Mesenchymal stem cell (in vitro differentiated cells and primary cell): ENCODE measurements around the gene RPS18.

ENCODE experiments used
- DNase-seq: peaks from one replicate; pipeline ENCODE4 v3.0.0-alpha.2; 2013
- H2AFZ ChIP-seq: one replicate; pipeline ENCODE4 v1.6.1; 2013; ENCODE audit warnings: low read depth, mild to moderate bottlenecking, control low read depth, inconsistent platforms, low read length, moderate library complexity
- H2AK5ac ChIP-seq: 2 replicates; pipeline ENCODE4 v1.6.1; 2013; ENCODE audit warnings: low read length, moderate library complexity, mild to moderate bottlenecking, inconsistent platforms; ENCODE audit not compliant: severe bottlenecking
- H2BK120ac ChIP-seq: one replicate; pipeline ENCODE4 v1.6.1; 2013; ENCODE audit warnings: low read depth, mild to moderate bottlenecking, inconsistent platforms, low read length, moderate library complexity
- H2BK12ac ChIP-seq, 2 experiments: one replicate each; pipeline ENCODE4 v1.6.1; 2013; ENCODE audit warnings: inconsistent platforms in 2 of 2, low read length in 2 of 2, mild to moderate bottlenecking in 2 of 2, moderate library complexity in 2 of 2, control low read depth in 1 of 2
- H2BK15ac ChIP-seq: one replicate; pipeline ENCODE4 v1.6.1; 2013; ENCODE audit warnings: mild to moderate bottlenecking, low read depth, inconsistent platforms; ENCODE audit not compliant: poor library complexity, severe bottlenecking
- H2BK5ac ChIP-seq: 2 replicates; pipeline ENCODE4 v1.6.1; 2013; ENCODE audit warnings: low read depth, mild to moderate bottlenecking, low read length, control low read depth, inconsistent platforms; ENCODE audit not compliant: poor library complexity, severe bottlenecking
- H3K14ac ChIP-seq, 2 experiments: one replicate each; pipeline ENCODE4 v1.6.1; 2013; ENCODE audit warnings: inconsistent platforms in 2 of 2, low read length in 2 of 2, control low read depth in 1 of 2, mild to moderate bottlenecking in 1 of 2, moderate library complexity in 1 of 2
- H3K18ac ChIP-seq, 2 experiments: one replicate each; pipeline ENCODE4 v1.6.1; 2013; ENCODE audit warnings: inconsistent platforms in 2 of 2, low read length in 2 of 2, control low read depth in 1 of 2, low read depth in 1 of 2, mild to moderate bottlenecking in 1 of 2
- H3K23ac ChIP-seq, 2 experiments: one replicate each; pipeline ENCODE4 v1.6.1; 2013; ENCODE audit warnings: inconsistent platforms in 2 of 2, low read length in 2 of 2, mild to moderate bottlenecking in 2 of 2, moderate library complexity in 2 of 2, control low read depth in 1 of 2
- H3K27ac ChIP-seq: 2 replicates; pipeline ENCODE4 v1.5.1; 2013; ENCODE audit warnings: mild to moderate bottlenecking, moderate library complexity, low read length, control low read depth, inconsistent platforms; ENCODE audit not compliant: poor library complexity, severe bottlenecking
- H3K27me3 ChIP-seq, 2 experiments: 2 replicates each; pipeline versions ENCODE4 v1.6.1 to v1.7.0; 2013; ENCODE audit warnings: low read length in 2 of 2, mild to moderate bottlenecking in 2 of 2, moderate library complexity in 2 of 2, control low read depth in 1 of 2, inconsistent platforms in 1 of 2; ENCODE audit not compliant: control insufficient read depth in 1 of 2, insufficient read depth in 1 of 2
- H3K36me3 ChIP-seq, 2 experiments: 2 replicates each; pipeline versions ENCODE4 v1.6.1 to v1.7.0; 2013; ENCODE audit warnings: low read length in 2 of 2, control low read depth in 1 of 2, inconsistent platforms in 1 of 2, low read depth in 1 of 2, mild to moderate bottlenecking in 1 of 2; ENCODE audit not compliant: insufficient read depth in 2 of 2, control insufficient read depth in 1 of 2
- H3K4ac ChIP-seq, 2 experiments: one replicate each; pipeline ENCODE4 v1.6.1; 2013; ENCODE audit warnings: inconsistent platforms in 2 of 2, low read length in 2 of 2, mild to moderate bottlenecking in 2 of 2, moderate library complexity in 2 of 2, control low read depth in 1 of 2, low read depth in 1 of 2
- H3K4me1 ChIP-seq: 2 replicates; pipeline ENCODE4 v1.6.1; 2013; ENCODE audit warnings: low read depth, low read length, control low read depth; ENCODE audit not compliant: control insufficient read depth, insufficient read depth
- H3K4me2 ChIP-seq: 2 replicates; pipeline ENCODE4 v1.6.1; 2013; ENCODE audit warnings: low read length, mild to moderate bottlenecking, inconsistent platforms; ENCODE audit not compliant: poor library complexity, severe bottlenecking
- H3K4me3 ChIP-seq, 2 experiments: 2 replicates each; pipeline versions ENCODE4 v1.5.1 to v1.7.0; 2013; ENCODE audit warnings: low read length in 2 of 2, mild to moderate bottlenecking in 2 of 2, control low read depth in 1 of 2, low read depth in 1 of 2; ENCODE audit not compliant: insufficient read depth in 1 of 2
- H3K79me1 ChIP-seq: replicated peaks from 2 replicates; pipeline ENCODE4 v1.6.1; 2013; ENCODE audit warnings: mild to moderate bottlenecking, control low read depth, low read length, inconsistent platforms; ENCODE audit not compliant: poor library complexity, severe bottlenecking
- H3K9ac ChIP-seq: 2 replicates; pipeline ENCODE4 v1.7.0; 2013; ENCODE audit warnings: mild to moderate bottlenecking, low read length, moderate library complexity
- H3K9me3 ChIP-seq: 2 replicates; pipeline ENCODE4 v1.7.0; 2013; ENCODE audit warnings: mild to moderate bottlenecking, low read length; ENCODE audit not compliant: control insufficient read depth
- H4K8ac ChIP-seq: one replicate; pipeline ENCODE4 v1.6.1; 2013; ENCODE audit warnings: inconsistent platforms, mild to moderate bottlenecking, low read length, moderate library complexity
- H4K91ac ChIP-seq: one replicate; pipeline ENCODE4 v1.6.1; 2013; ENCODE audit warnings: mild to moderate bottlenecking, low read length, inconsistent platforms
- WGBS: methylation state at CpG from one replicate; pipeline ENCODE4 v1.1.7; 2013; ENCODE audit warnings: mixed read lengths; 5-methylcytosine and 5-hydroxymethylcytosine counted together

Gene RPS18

GRCh38 chr6:33286946-33287914 lies 15.4 kb downstream of the RPS18 start:
- 96% methylated on average over 18 of the region's 22 CpGs for WGBS
- Histone ChIP-seq H3K4ac (no peak overlapping the region), H4K91ac (no peak overlapping the region), H3K4me1 (peaks cover 13% of the 10 kb centered on the region), H3K18ac (no peak overlapping the region), H3K4me2 (no peak overlapping the region), H2AFZ (no peak overlapping the region), H3K27me3 (no peaks in the 10 kb centered on the region), H2BK120ac (no peak overlapping the region), H3K14ac (no peak overlapping the region), H2AK5ac (no peak overlapping the region), H3K9ac (peak overlapping the region; percentile 96), H3K9me3 (no peaks in the 10 kb centered on the region), H2BK5ac (no peak overlapping the region), H2BK15ac (no peak overlapping the region), H2BK12ac (no peak overlapping the region), H3K23ac (no peak overlapping the region), H3K79me1 (peaks cover 40% of the 10 kb centered on the region), H4K8ac (no peak overlapping the region), H3K4me3 (peak overlapping the region in 1 of 2 experiments; percentile 97), H3K36me3 (peaks cover 47 to 72% of the 10 kb centered on the region in 2 experiments), H3K27ac (no peak overlapping the region)
- DNase-seq: no peak

- H3K79me1 ChIP-seq: peaks cover 36% of the 10 kb centered on the region
- H3K18ac ChIP-seq: no peak overlapping the region
- H3K36me3 ChIP-seq: peaks cover 47 to 74% of the 10 kb centered on the region in 2 experiments
- H3K27ac ChIP-seq: no peak overlapping the region
- peaks cover 15% of the 10 kb centered on the region for H3K4me1 ChIP-seq
- WGBS: 20% methylated on average over 13 of the region's 21 CpGs
- peak overlapping the region; percentile 31 for H4K91ac ChIP-seq
- peak overlapping the region; percentile 96 for H3K9ac ChIP-seq
- no peaks in the 10 kb centered on the region for H3K9me3 ChIP-seq
- no peak overlapping the region for H2AK5ac ChIP-seq
- no peak for DNase-seq
- H3K4ac ChIP-seq: peak overlapping the region in 1 of 2 experiments; percentile 43
- H4K8ac ChIP-seq: peak overlapping the region; percentile 9
- H2BK15ac ChIP-seq: no peak overlapping the region
- peak overlapping the region; percentile 73 to 97 for H3K4me3 ChIP-seq
- no peak overlapping the region for H3K14ac ChIP-seq
- no peak overlapping the region for H2AFZ ChIP-seq
- H3K23ac ChIP-seq: no peak overlapping the region
- H2BK120ac ChIP-seq: no peak overlapping the region
- peak overlapping the region; percentile 73 for H3K4me2 ChIP-seq
- H3K27me3 ChIP-seq: no peaks in the 10 kb centered on the region
- no peak overlapping the region for H2BK12ac ChIP-seq
- peak overlapping the region; percentile 15 for H2BK5ac ChIP-seq
Observed at GRCh38 chr6:33288141-33288920, 16.5 kb downstream of the RPS18 start.

GRCh38 chr6:33288921-33289783 lies 17.3 kb downstream of the RPS18 start, which contains the start of the genes PFDN6 and WDR46:
Gene PFDN6 (plus strand): TSS chr6:33289601. CDS start chr6:33289857, 256 bp downstream.
Gene WDR46 (minus strand): TSS chr6:33289239. CDS start chr6:33289170, 69 bp downstream.
- Histone ChIP-seq H3K4me3 (peak within 1 kb of the TSS; percentile 73 to 97), H2AFZ (peak within 1 kb of the TSS; percentile 90), H3K79me1 (peaks cover 37% of the 10 kb centered on the region), H3K36me3 (peaks cover 45 to 74% of the 10 kb centered on the region in 2 experiments), H4K8ac (peak within 1 kb of the TSS; percentile 21), H3K9ac (peak within 1 kb of the TSS; percentile 96), H3K27ac (peak within 1 kb of the TSS; percentile 59), H4K91ac (peak within 1 kb of the TSS; percentile 66), H2AK5ac (no peak within 1 kb of the TSS), H3K9me3 (no peaks in the 10 kb centered on the region), H2BK120ac (no peak within 1 kb of the TSS), H3K4me1 (peaks cover 15% of the 10 kb centered on the region), H2BK12ac (no peak within 1 kb of the TSS), H3K23ac (no peak within 1 kb of the TSS), H3K4ac (peak within 1 kb of the TSS; percentile 9 to 57), H3K14ac (peak within 1 kb of the TSS in 1 of 2 experiments; percentile 69), H2BK5ac (peak within 1 kb of the TSS; percentile 15), H3K18ac (peak within 1 kb of the TSS; percentile 52 to 63), H2BK15ac (no peak within 1 kb of the TSS), H3K27me3 (no peaks in the 10 kb centered on the region), H3K4me2 (peak within 1 kb of the TSS; percentile 78)
- peak; percentile 96 for DNase-seq
- WGBS: under 1% methylated on average over 42 of the region's 43 CpGs
